ENCODE measurements around the gene NECAP2. TPM values are rescaled to one million over a fixed set of nuclear protein-coding genes. Genes with fewer than 3 reads are reported as not detected.
A peak's percentile ranks its signal among the peaks of the same experiment; 100 is the strongest.
"Not testable (repeated sequence)": the region's sequence is repeated elsewhere in the genome, so short reads cannot be mapped to it uniquely, and the experiment has no call there.

NECAP2 gene
- total and polyA plus RNA-seq, 8 donors, result 25.5 to 78.1 (median 39.9) TPM

DNA sequence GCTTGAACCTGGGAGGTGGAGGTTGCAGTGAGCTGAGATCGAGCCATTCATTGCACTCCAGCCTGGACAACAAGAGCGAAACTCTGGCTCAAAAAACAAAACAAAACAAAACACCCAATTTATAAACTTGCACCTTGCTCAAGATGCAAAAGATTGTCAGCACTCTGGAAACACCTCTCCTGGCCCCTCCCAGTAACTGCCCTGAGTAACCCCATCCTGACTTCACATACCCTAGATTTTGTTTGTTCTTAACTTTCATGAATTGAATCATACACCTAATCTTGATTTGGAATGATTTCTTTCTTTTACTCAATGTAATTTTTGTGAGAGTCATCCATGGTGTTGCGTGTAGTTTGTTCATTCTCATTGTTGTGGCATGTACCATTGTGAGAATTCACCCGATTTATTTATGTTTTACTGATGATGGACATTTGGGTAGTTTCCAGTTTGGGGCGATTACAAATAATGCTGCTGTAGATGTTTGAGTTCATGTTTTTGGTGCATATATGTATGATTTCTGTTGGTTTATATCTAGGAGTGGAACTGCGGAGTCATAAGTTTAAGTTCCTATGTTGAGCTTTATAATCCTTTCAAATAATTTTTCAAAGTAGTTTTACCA, 10.4 kb downstream of the NECAP2 start:
- Histone ChIP-seq H3K27me3 (no peaks in the 10 kb centered on the region), H3K27ac (no peak overlapping the region), H3K4me3 (no peak overlapping the region), H3K4me1 (peaks cover 0 to 15% (median 5%) of the 10 kb centered on the region in 4 donors), H3K9me3 (no peaks in the 10 kb centered on the region), H3K36me3 (peaks cover 74 to 100% (median 100%) of the 10 kb centered on the region in 4 donors)
- intact Hi-C loops (cut with DNase I; ENCODE audit: low total_unique reads), result no loop called here
- 80 to 84% (median 83%) methylated on average over 6 of the region's 6 CpGs for WGBS, 5 donors
- TF ChIP-seq POLR2AphosphoS5 (IDR thresholded peaks at IDR 0.05), result no peak
- no peak for DNase-seq

- H3K36me3 ChIP-seq, result peaks cover 75 to 100% (median 100%) of the 10 kb centered on the region in 4 donors
- H3K4me1 ChIP-seq, result peaks cover 0 to 18% (median 5%) of the 10 kb centered on the region in 4 donors
Observed at GRCh38 chr1:16451841-16452528, 11.5 kb downstream of the NECAP2 start.

GRCh38 chr1:16454909-16455308, 14.4 kb downstream of the NECAP2 start:
- 26 to 69% (median 56%) methylated on average over 3 of the region's 3 CpGs for WGBS, 5 donors
- DNase-seq; H3K9me3 ChIP-seq; H3K27ac ChIP-seq; H3K27me3 ChIP-seq; intact Hi-C loops (cut with DNase I; ENCODE audit: low total_unique reads); H3K4me3 ChIP-seq: not testable (repeated sequence)
- peaks cover 0 to 18% (median 8%) of the 10 kb centered on the region in 4 donors for H3K4me1 ChIP-seq
- peaks cover 71 to 100% (median 100%) of the 10 kb centered on the region in 4 donors for H3K36me3 ChIP-seq

More at GRCh38 chr1:16451841-16452528, 11.5 kb downstream of the NECAP2 start:
- 70 to 84% (median 83%) methylated on average over 11 to 13 of the region's 13 CpGs for WGBS, 5 donors
- TF ChIP-seq POLR2AphosphoS5 (IDR thresholded peaks at IDR 0.05), result no peak
- TF ChIP-seq CTCF (IDR thresholded peaks at IDR 0.05), result no peak
- TF ChIP-seq POLR2A (IDR thresholded peaks at IDR 0.05), result no peak
- TF ChIP-seq EP300 (IDR thresholded peaks at IDR 0.05), result no peak
- no peaks in the 10 kb centered on the region for H3K9me3 ChIP-seq
- no peak overlapping the region for H3K4me3 ChIP-seq
- DNase-seq, result no peak
- intact Hi-C loops (cut with DNase I; ENCODE audit: low total_unique reads), result no loop called here
- no peak overlapping the region for H3K27ac ChIP-seq
- H3K27me3 ChIP-seq, result no peaks in the 10 kb centered on the region

DNA sequence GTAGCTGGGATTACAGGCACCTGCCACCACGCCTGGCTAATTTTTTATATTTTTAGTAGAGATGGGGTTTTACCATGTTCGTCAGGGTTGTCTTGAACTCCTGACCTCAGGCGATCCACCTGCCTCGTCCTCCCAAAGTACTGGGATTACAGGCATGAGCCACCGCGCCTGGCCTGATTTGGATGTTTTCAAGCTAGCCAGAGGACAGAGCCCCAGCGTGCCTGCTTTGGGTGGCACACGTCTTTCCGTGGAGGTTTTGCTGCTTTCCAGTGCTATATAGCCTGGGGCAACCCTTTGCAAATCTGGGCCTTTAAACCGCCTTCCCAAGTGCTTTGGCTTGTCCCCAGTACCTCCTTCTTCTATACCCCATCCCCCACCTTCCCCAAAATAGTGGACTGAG, 15.6 kb downstream of the NECAP2 start:
- Histone ChIP-seq H3K36me3 (peaks cover 66 to 100% (median 100%) of the 10 kb centered on the region in 4 donors), H3K4me1 (peaks cover 0 to 12% (median 5%) of the 10 kb centered on the region in 4 donors)
- H3K27me3 ChIP-seq; H3K4me3 ChIP-seq; intact Hi-C loops (cut with DNase I; ENCODE audit: low total_unique reads); H3K9me3 ChIP-seq; DNase-seq; H3K27ac ChIP-seq: not testable (repeated sequence)
- 96 to 98% (median 97%) methylated on average over 10 of the region's 10 CpGs for WGBS, 5 donors

DNA sequence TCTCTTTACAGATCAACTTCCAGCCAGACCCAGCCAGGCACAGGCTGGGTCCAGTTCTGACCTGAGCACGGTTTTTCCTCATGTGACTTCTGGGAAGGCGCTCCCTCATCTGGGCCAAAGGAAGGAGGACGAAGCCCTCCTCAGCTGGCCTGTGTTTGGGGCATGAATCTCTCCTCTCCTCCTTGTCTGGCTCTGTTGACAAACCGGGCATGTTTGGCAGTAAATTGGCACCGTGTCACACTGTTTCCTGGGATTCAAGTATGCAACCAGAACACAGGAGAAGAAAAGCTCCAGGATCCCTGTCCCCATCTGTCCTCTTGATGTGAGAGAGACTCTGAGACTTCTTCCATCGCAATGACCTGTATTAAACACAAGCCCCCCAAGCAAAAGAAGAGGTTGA, 18.3 kb downstream of the NECAP2 start:
- Histone ChIP-seq H3K9me3 (no peaks in the 10 kb centered on the region), H3K36me3 (peaks cover 43 to 96% (median 93%) of the 10 kb centered on the region in 4 donors), H3K27ac (peak overlapping the region in 1 of 5 donors; percentile 6), H3K27me3 (no peaks in the 10 kb centered on the region), H3K4me1 (peaks cover 0 to 12% (median 2%) of the 10 kb centered on the region in 4 donors), H3K4me3 (no peak overlapping the region)
- TF ChIP-seq POLR2AphosphoS5 (IDR thresholded peaks at IDR 0.05) (no peak), POLR2A (IDR thresholded peaks at IDR 0.05) (no peak)
- intact Hi-C loops (cut with DNase I; ENCODE audit: low total_unique reads), result no loop called here
- DNase-seq, result no peak
- 76 to 84% (median 80%) methylated on average over 6 of the region's 6 CpGs for WGBS, 5 donors

- no peak overlapping the region for H3K4me3 ChIP-seq
- H3K9me3 ChIP-seq, result no peaks in the 10 kb centered on the region
- H3K27ac ChIP-seq, result no peak overlapping the region
- peaks cover 37 to 92% (median 89%) of the 10 kb centered on the region in 4 donors for H3K36me3 ChIP-seq
- H3K27me3 ChIP-seq, result no peaks in the 10 kb centered on the region
- intact Hi-C loops (cut with DNase I; ENCODE audit: low total_unique reads), result no loop called here
- H3K4me1 ChIP-seq, result peaks cover 0 to 12% (median 2%) of the 10 kb centered on the region in 4 donors
- no peak for DNase-seq
- WGBS, 5 donors, result 73 to 88% (median 81%) methylated on average over 6 of the region's 6 CpGs
- TF ChIP-seq POLR2A (IDR thresholded peaks at IDR 0.05), result no peak
- no peak for TF ChIP-seq EP300 (IDR thresholded peaks at IDR 0.05)
- no peak for TF ChIP-seq CTCF (IDR thresholded peaks at IDR 0.05)
- TF ChIP-seq POLR2AphosphoS5 (IDR thresholded peaks at IDR 0.05), result no peak
Observed at GRCh38 chr1:16459352-16459925, 18.9 kb downstream of the NECAP2 start.

All from stomach (tissue), 9 donors.